Measurements from ENCODE around the gene ESR2. TPM values are rescaled to one million over a fixed set of nuclear protein-coding genes. Genes with fewer than 3 reads are reported as not detected.
"Not testable (repeated sequence)": the region's sequence is repeated elsewhere in the genome, so short reads cannot be mapped to it uniquely, and the experiment has no call there.

Gene ESR2
- total RNA-seq, 1 experiment from 2014 or later, result not detected

DNA sequence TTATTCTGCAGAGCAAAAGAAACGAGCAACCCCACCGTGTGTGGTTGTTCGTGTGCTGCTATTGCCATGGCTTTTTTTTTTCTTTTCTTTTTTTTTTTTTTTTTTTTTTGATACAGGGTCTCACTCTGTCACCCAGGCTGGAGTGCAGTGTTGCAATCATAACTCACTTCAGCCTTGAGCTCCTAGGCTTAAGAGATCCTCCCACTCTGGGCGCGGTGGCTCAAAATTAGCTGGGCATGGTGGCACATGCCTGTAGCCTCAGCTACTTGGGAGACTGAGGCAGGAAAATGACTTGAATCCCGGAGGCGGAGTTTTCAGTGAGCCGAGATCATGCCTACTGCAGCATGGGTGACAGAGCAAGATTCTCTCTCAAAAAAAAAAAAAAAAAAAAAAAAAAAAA, 144.2 kb downstream of the ESR2 start:
- no peak for DNase-seq
- Histone ChIP-seq H3K4me3 (no peak overlapping the region), H3K9me3 (no peaks in the 10 kb centered on the region), H3K27me3 (no peaks in the 10 kb centered on the region), H3K36me3 (no peaks in the 10 kb centered on the region)

- Histone ChIP-seq H3K27me3 (no peaks in the 10 kb centered on the region), H3K9me3 (no peaks in the 10 kb centered on the region), H3K36me3 (no peaks in the 10 kb centered on the region), H3K4me3 (no peak overlapping the region)
- no peak for DNase-seq
These were observed 146.9 kb downstream of the ESR2 start for GRCh38 chr14:64147126-64147790.

GRCh38 chr14:64137657-64138290, 156.4 kb downstream of the ESR2 start:
- no peak for DNase-seq
- Histone ChIP-seq H3K27me3 (no peaks in the 10 kb centered on the region), H3K4me3 (no peak overlapping the region), H3K36me3 (no peaks in the 10 kb centered on the region), H3K9me3 (no peaks in the 10 kb centered on the region)

DNA sequence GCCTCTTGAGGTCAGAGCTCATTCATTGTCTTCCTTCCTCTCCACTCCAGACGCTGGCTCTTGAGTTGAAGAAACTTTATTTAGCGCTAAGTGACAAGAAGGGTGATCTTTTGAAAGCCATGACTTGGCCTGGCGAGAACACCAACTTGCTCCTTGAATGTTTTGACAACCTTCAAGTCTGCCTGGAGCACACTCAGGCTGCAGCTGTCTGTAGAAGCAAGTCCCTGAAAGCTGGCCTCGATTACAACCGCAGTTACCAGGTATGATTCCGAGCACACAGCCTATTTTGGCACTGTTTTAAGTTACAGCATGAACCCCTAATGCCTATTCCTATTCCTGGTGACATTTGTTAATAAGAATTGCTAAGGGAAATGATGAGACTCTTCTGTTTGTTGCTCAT, 167.6 kb downstream of the ESR2 start:
- Histone ChIP-seq H3K36me3 (no peaks in the 10 kb centered on the region), H3K27me3 (no peaks in the 10 kb centered on the region), H3K9me3 (no peaks in the 10 kb centered on the region), H3K4me3 (no peak overlapping the region)
- DNase-seq, result no peak

DNA sequence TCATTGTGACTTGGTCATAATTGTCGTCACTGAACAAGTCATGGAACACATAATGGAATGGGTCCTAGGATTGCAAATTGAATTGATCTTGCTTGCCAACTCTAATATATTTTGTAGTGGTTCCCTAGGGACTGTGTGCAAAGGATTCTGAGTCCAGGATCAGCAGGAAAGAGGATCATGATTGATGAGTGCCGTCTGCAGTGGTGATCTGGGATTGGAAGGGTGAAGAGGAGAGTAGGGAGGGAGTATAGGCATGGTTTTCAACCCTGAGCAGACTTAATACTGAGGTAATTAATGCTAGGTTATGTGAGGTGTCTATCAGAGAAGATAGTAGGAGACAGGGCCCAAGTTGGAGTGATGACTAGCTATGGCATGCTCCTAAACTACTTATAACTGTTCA, 168.9 kb downstream of the ESR2 start:
- Histone ChIP-seq H3K27me3 (no peaks in the 10 kb centered on the region), H3K4me3 (no peak overlapping the region), H3K36me3 (no peaks in the 10 kb centered on the region), H3K9me3 (no peaks in the 10 kb centered on the region)
- no peak for DNase-seq

DNA sequence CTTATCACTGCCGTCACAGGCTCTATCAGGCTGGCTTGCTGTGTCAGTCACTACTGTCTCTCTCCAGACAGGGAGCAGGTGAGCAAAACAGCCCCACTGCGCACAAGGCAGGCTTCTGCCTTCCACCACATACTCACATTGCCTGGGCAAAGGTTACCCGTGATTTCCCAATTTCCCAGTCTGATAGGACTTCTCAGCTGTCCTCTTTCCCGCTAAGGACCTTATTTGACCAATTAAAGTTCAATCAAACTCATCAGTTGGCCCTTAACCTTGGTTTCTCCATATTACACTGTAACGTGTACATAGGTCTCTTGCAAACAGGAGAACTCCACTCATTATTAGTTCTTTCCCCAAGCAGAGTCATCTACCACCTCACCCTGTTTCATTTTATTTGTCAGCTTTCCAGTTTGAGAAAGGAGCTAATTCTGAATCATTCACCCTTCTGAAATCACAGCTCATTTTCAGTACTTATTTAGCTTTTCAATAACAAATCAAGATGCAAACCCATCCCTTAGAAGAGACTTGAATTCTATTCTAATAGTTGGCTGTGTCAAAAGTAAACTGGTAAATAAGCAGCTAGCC, 170.8 kb downstream of the ESR2 start:
- no peaks in the 10 kb centered on the region for H3K9me3 ChIP-seq
- DNase-seq, result no peak
- H3K36me3 ChIP-seq, result no peaks in the 10 kb centered on the region
- no peak overlapping the region for H3K4me3 ChIP-seq
- H3K27me3 ChIP-seq, result no peaks in the 10 kb centered on the region

- H3K9me3 ChIP-seq, result no peaks in the 10 kb centered on the region
- H3K4me3 ChIP-seq, result no peak overlapping the region
- DNase-seq, result no peak
- no peaks in the 10 kb centered on the region for H3K36me3 ChIP-seq
- no peaks in the 10 kb centered on the region for H3K27me3 ChIP-seq
These were observed 174.2 kb downstream of the ESR2 start for GRCh38 chr14:64119980-64120379.

- Histone ChIP-seq H3K27me3 (no peaks in the 10 kb centered on the region), H3K9me3 (no peaks in the 10 kb centered on the region), H3K36me3 (no peaks in the 10 kb centered on the region), H3K4me3 (no peak overlapping the region)
- DNase-seq, result peak; percentile 41
These were observed 174.7 kb downstream of the ESR2 start for GRCh38 chr14:64119500-64119899.

DNA sequence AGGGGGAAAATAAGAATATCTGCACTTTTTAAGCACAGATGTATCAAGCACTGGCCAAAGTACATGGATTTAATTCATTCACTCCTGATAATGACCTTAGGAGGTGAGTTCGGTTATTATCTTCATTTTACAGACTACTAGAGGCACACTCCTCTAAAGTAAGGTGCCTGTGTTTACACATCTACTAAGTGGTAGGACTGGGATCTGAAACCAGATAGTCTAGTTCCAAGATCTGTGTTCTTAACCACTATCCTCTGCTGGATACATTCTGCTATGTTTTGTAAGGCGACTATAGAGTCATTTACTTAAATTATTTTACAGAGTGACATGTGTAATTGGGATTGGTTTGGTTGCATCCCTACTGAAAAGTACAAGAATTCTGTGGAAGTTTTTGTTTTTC, 175.3 kb downstream of the ESR2 start:
- H3K27me3 ChIP-seq, result no peaks in the 10 kb centered on the region
- no peak for DNase-seq
- no peak overlapping the region for H3K4me3 ChIP-seq
- H3K9me3 ChIP-seq, result no peaks in the 10 kb centered on the region
- no peaks in the 10 kb centered on the region for H3K36me3 ChIP-seq

DNA sequence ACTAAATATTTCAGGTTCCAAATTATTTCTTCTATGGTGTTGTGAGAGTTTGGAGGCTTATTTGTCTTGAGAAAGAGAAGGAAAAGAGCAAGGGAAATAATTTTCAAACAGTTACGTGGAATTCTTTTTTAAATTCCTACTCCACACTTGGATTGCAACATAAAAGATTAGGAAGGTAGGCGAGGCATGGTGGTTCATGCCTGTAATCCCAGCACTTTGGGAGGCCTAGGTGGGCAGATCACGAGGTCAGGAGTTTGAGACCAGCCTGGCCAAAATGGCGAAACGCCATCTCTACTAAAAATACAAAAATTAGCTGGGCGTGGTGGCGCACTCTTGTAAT, 175.8 kb downstream of the ESR2 start:
- not testable (repeated sequence) for H3K9me3 ChIP-seq, H3K27me3 ChIP-seq, DNase-seq, H3K4me3 ChIP-seq, H3K36me3 ChIP-seq

GRCh38 chr14:64117671-64118402, 176.3 kb downstream of the ESR2 start:
- DNase-seq, result peak; percentile 84
- Histone ChIP-seq H3K9me3 (no peaks in the 10 kb centered on the region), H3K4me3 (no peak overlapping the region), H3K27me3 (no peaks in the 10 kb centered on the region), H3K36me3 (no peaks in the 10 kb centered on the region)

DNA sequence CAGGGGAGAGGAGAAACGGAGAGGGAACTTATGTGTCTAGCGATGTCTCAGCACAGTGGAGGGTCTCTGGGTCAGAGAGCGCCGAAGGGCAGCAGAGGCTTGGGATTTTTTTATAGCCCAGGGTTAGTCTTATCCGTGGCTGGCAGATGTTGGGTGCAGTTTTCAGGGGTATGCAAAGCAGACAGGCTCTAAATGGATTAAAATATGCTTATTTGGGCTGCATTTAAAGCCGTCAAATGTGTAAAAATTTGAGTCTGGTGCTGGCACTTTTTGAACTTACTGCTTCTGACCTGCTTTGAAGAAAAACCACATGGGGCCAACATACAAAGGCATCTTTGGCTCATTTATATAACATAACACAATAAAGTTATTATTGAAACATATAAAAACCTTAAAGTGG, 178.8 kb downstream of the ESR2 start:
- H3K27me3 ChIP-seq, result no peaks in the 10 kb centered on the region
- no peak overlapping the region for H3K4me3 ChIP-seq
- H3K36me3 ChIP-seq, result no peaks in the 10 kb centered on the region
- no peak for DNase-seq
- H3K9me3 ChIP-seq, result no peaks in the 10 kb centered on the region

- H3K27me3 ChIP-seq, result no peaks in the 10 kb centered on the region
These were observed 179.4 kb downstream of the ESR2 start for GRCh38 chr14:64114796-64115195.

GRCh38 chr14:64114166-64114565, 180.0 kb downstream of the ESR2 start:
- DNase-seq, result no peak
- Histone ChIP-seq H3K4me3 (no peak overlapping the region), H3K36me3 (no peaks in the 10 kb centered on the region), H3K27me3 (no peaks in the 10 kb centered on the region), H3K9me3 (no peaks in the 10 kb centered on the region)

More at GRCh38 chr14:64114796-64115195, 179.4 kb downstream of the ESR2 start:
- Histone ChIP-seq H3K9me3 (no peaks in the 10 kb centered on the region), H3K36me3 (no peaks in the 10 kb centered on the region), H3K4me3 (no peak overlapping the region)
- DNase-seq, result no peak

DNA sequence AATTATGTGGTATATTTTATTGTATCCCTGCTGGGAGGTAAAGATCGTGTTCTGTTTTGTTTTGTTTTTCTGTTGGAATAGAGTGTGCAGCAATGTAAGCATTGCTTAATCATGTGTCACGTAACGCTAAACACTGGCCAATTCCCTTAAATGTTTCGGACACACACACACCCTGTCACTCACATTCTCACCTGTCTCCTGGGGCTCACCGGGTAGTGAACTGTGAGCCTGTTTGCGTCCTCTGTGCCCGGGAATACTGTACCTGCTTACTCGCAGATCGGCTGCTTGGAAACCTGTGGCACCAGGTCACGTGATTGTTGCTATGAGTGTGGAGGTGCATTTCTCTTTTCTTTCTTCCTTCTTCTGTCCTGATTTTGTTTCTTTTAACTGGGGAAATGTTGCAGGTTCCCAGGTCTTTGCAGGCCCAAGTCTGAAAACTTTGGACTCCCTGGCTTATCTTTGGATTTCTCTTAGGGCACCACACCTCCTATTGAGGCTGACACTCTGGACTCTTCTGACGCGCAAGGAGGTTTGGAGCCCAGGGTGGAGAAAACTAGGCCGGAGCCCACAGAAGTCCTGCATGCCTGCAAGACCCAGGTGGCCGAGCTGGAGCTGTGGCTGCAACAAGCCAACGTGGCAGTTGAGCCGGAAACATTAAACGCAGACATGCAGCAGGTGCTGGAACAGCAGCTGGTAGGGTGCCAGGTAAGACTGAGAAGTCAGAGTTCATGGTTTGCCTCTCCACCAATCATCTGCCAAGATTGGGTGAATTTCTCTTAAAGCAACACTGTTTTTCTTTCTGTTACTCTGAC, 181.1 kb downstream of the ESR2 start:
- no peak for DNase-seq
- Histone ChIP-seq H3K36me3 (no peaks in the 10 kb centered on the region), H3K9me3 (no peaks in the 10 kb centered on the region), H3K4me3 (no peak overlapping the region), H3K27me3 (no peaks in the 10 kb centered on the region)

GRCh38 chr14:64110802-64111201, 183.4 kb downstream of the ESR2 start:
- Histone ChIP-seq H3K36me3 (no peaks in the 10 kb centered on the region), H3K27me3 (no peaks in the 10 kb centered on the region), H3K4me3 (no peak overlapping the region), H3K9me3 (no peaks in the 10 kb centered on the region)
- DNase-seq, result no peak
